Measurements from ENCODE around the gene ZDHHC17. TPM values are rescaled to one million over a fixed set of nuclear protein-coding genes. Genes with fewer than 3 reads are reported as not detected.
"Not testable (repeated sequence)": the region's sequence is repeated elsewhere in the genome, so short reads cannot be mapped to it uniquely, and the experiment has no call there.

Gene ZDHHC17
- total RNA-seq, 4 donors from 2014 or later = 26.2 to 41.9 (median 38.0) TPM

- Histone ChIP-seq H3K4me3 (no peak overlapping the region), H3K27me3 (no peaks in the 10 kb centered on the region), H3K27ac (replicated peaks in 1 of 4) (no peak overlapping the region), H3K9me3 (no peaks in the 10 kb centered on the region), H3K4me1 (no peaks in the 10 kb centered on the region), H3K36me3 (no peaks in the 10 kb centered on the region)
- intact Hi-C loops (cut with DNase I) = no loop called here
- 83% methylated on average over 1 of the region's 1 CpG for WGBS
- DNase-seq (ENCODE audit: extremely low spot score) = no peak
- no peak for TF ChIP-seq EP300 (IDR thresholded peaks at IDR 0.05)
- TF ChIP-seq, protein P1, sequence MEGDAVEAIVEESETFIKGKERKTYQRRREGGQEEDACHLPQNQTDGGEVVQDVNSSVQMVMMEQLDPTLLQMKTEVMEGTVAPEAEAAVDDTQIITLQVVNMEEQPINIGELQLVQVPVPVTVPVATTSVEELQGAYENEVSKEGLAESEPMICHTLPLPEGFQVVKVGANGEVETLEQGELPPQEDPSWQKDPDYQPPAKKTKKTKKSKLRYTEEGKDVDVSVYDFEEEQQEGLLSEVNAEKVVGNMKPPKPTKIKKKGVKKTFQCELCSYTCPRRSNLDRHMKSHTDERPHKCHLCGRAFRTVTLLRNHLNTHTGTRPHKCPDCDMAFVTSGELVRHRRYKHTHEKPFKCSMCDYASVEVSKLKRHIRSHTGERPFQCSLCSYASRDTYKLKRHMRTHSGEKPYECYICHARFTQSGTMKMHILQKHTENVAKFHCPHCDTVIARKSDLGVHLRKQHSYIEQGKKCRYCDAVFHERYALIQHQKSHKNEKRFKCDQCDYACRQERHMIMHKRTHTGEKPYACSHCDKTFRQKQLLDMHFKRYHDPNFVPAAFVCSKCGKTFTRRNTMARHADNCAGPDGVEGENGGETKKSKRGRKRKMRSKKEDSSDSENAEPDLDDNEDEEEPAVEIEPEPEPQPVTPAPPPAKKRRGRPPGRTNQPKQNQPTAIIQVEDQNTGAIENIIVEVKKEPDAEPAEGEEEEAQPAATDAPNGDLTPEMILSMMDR (IDR thresholded peaks at IDR 0.05) = no peak
- TF ChIP-seq POLR2AphosphoS5 (IDR thresholded peaks at IDR 0.05) = no peak
- TF ChIP-seq POLR2A (IDR thresholded peaks at IDR 0.05; ENCODE audit: low read depth) = no peak
Measured at GRCh38 chr12:76717314-76717713, 46.6 kb upstream of the ZDHHC17 start.

- Histone ChIP-seq H3K4me3 (no peak overlapping the region), H3K27ac (replicated peaks in 1 of 4) (no peak overlapping the region), H3K36me3 (no peaks in the 10 kb centered on the region), H3K4me1 (no peaks in the 10 kb centered on the region), H3K27me3 (no peaks in the 10 kb centered on the region), H3K9me3 (no peaks in the 10 kb centered on the region)
- WGBS = 97% methylated on average over 4 of the region's 5 CpGs
- intact Hi-C loops (cut with DNase I) = no loop called here
- TF ChIP-seq EP300 (IDR thresholded peaks at IDR 0.05) (no peak), POLR2A (IDR thresholded peaks at IDR 0.05; ENCODE audit: low read depth) (no peak), POLR2AphosphoS5 (IDR thresholded peaks at IDR 0.05) (no peak)
- TF ChIP-seq, protein P1 (IDR thresholded peaks at IDR 0.05) = no peak
- no peak for DNase-seq (ENCODE audit: extremely low spot score)
Measured at GRCh38 chr12:76719171-76720041, 44.5 kb upstream of the ZDHHC17 start.

- 65% methylated on average over 2 of the region's 2 CpGs for WGBS
- H3K9me3 ChIP-seq = no peaks in the 10 kb centered on the region
- no peak overlapping the region for H3K27ac ChIP-seq (replicated peaks in 1 of 4)
Measured at GRCh38 chr12:76720068-76720467, 43.8 kb upstream of the ZDHHC17 start.

DNA sequence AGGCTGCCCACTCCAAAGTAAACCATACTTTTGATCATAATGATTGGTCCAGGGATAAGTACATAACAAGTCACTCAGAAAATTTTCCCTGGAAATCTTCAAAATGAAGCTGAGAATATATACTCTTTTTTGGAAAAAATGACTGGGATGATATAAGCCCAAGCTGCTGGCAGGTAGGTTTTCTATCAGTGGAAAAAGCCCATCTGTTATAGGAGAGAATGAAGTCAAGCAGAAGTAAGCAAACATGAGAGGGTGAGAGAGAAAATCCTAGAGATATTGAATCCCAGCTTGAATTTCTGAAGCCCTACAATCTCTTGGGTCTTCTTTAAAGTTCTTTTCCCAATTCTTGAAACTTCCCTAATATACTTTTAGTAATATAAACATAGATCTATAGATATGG lies 37.3 kb upstream of the ZDHHC17 start:
- intact Hi-C loops (cut with DNase I) = no loop called here

More at GRCh38 chr12:76720068-76720467, 43.8 kb upstream of the ZDHHC17 start:
- Histone ChIP-seq H3K4me3 (no peak overlapping the region), H3K27me3 (no peaks in the 10 kb centered on the region), H3K4me1 (no peaks in the 10 kb centered on the region), H3K36me3 (no peaks in the 10 kb centered on the region)
- no peak for DNase-seq (ENCODE audit: extremely low spot score)
- no peak for TF ChIP-seq POLR2AphosphoS5 (IDR thresholded peaks at IDR 0.05)
- TF ChIP-seq, protein P1 (IDR thresholded peaks at IDR 0.05) = no peak
- intact Hi-C loops (cut with DNase I) = no loop called here

GRCh38 chr12:76732188-76732587 lies 31.7 kb upstream of the ZDHHC17 start:
- H3K9me3 ChIP-seq; H3K27ac ChIP-seq (replicated peaks in 1 of 4); H3K36me3 ChIP-seq; H3K27me3 ChIP-seq; intact Hi-C loops (cut with DNase I); DNase-seq (ENCODE audit: extremely low spot score); H3K4me3 ChIP-seq; H3K4me1 ChIP-seq: not testable (repeated sequence)
- WGBS = 100% methylated on average over 3 of the region's 3 CpGs

More for the DNA sequence above, 37.3 kb upstream of the ZDHHC17 start:
- no peak for TF ChIP-seq POLR2A (IDR thresholded peaks at IDR 0.05; ENCODE audit: low read depth)
- no peak for TF ChIP-seq POLR2AphosphoS5 (IDR thresholded peaks at IDR 0.05)
- no peak for TF ChIP-seq EP300 (IDR thresholded peaks at IDR 0.05)
- TF ChIP-seq, protein P1 (IDR thresholded peaks at IDR 0.05) = no peak
- no peak overlapping the region for H3K4me3 ChIP-seq
- DNase-seq (ENCODE audit: extremely low spot score) = no peak
- H3K9me3 ChIP-seq = no peaks in the 10 kb centered on the region
- no peaks in the 10 kb centered on the region for H3K4me1 ChIP-seq
- no peaks in the 10 kb centered on the region for H3K36me3 ChIP-seq
- H3K27ac ChIP-seq (replicated peaks in 1 of 4) = no peak overlapping the region
- no peaks in the 10 kb centered on the region for H3K27me3 ChIP-seq

DNA sequence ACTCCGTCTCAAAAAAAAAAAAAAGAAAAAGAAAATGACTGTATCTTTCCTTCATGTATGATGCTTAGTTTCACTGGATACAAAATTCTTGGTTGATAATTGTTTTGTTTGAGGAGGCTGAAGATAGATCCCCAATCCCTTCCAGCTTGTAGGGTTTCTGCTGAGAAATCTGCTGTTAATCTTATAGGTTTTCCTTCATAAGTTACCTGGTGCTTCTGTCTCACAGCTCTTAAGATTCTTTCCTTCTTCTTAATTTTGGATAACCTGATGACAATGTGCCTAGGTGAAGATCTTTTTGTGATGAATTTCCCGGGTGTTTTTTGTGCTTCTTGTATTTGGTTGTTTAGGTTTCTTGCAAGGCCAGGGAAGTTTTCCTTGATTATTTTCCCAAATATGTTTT lies 26.2 kb upstream of the ZDHHC17 start:
- H3K27me3 ChIP-seq; H3K9me3 ChIP-seq; intact Hi-C loops (cut with DNase I); H3K4me3 ChIP-seq; H3K27ac ChIP-seq (replicated peaks in 1 of 4); DNase-seq (ENCODE audit: extremely low spot score); H3K36me3 ChIP-seq; H3K4me1 ChIP-seq: not testable (repeated sequence)
- WGBS = 90% methylated on average over 2 of the region's 2 CpGs

Measured in esophagus muscularis mucosa (tissue), 4 donors.